Fibroblast of lung (primary cell): ENCODE measurements around the gene ZNF763. TPM values are rescaled to one million over a fixed set of nuclear protein-coding genes. Genes with fewer than 3 reads are reported as not detected.

ENCODE experiments used
- DNase-seq, 2 donors: peaks; one replicate each; pipeline versions ENCODE4 v3.0.0 to v3.0.0-alpha.2; 2010; ENCODE audit warnings: low read depth in 2 of 2
- H2AFZ ChIP-seq: 2 replicates; pipeline ENCODE4 v1.5.1; 2012; ENCODE audit warnings: low read length, control low read depth, inconsistent platforms
- H3K27ac ChIP-seq: 2 replicates; pipeline ENCODE4 v1.5.1; 2011; ENCODE audit warnings: low read length, control low read depth; ENCODE audit not compliant: insufficient read depth
- H3K27me3 ChIP-seq: 2 replicates; pipeline ENCODE4 v1.5.1; 2011; ENCODE audit warnings: mild to moderate bottlenecking, low read length; ENCODE audit not compliant: control insufficient read depth, insufficient read depth
- H3K36me3 ChIP-seq: 2 replicates; pipeline ENCODE4 v1.5.1; 2011; ENCODE audit warnings: low read length; ENCODE audit not compliant: control insufficient read depth, insufficient read depth
- H3K4me1 ChIP-seq: 2 replicates; pipeline ENCODE4 v1.5.1; 2011; ENCODE audit warnings: low read length; ENCODE audit not compliant: control insufficient read depth, insufficient read depth; ENCODE audit errors: extremely low read depth
- H3K4me2 ChIP-seq: 2 replicates; pipeline ENCODE4 v1.5.1; 2011; ENCODE audit warnings: low read length, control low read depth; ENCODE audit not compliant: insufficient read depth; ENCODE audit errors: extremely low read depth
- H3K4me3 ChIP-seq, 4 experiments: fragments of 200-600 bp in 1 of 4; sonication (generic) in 1 of 4; replicated peaks in 1 of 4; 2 replicates each; pipeline ENCODE4 v1.5.1; 2011 to 2016; ENCODE audit warnings: low read length in 4 of 4, low read depth in 3 of 4, mild to moderate bottlenecking in 3 of 4, control low read depth in 2 of 4, inconsistent platforms in 1 of 4, mixed read lengths in 1 of 4; ENCODE audit not compliant: insufficient read depth in 1 of 4; ENCODE audit errors: control extremely low read depth in 1 of 4
- H3K79me2 ChIP-seq: 2 replicates; pipeline ENCODE4 v1.5.1; 2012; ENCODE audit warnings: mild to moderate bottlenecking, low read length, inconsistent platforms; ENCODE audit not compliant: control insufficient read depth, insufficient read depth
- H3K9ac ChIP-seq: 2 replicates; pipeline ENCODE4 v1.5.1; 2011; ENCODE audit warnings: mild to moderate bottlenecking, low read length, control low read depth; ENCODE audit not compliant: insufficient read depth
- H3K9me3 ChIP-seq: 2 replicates; pipeline ENCODE4 v1.5.1; 2012; ENCODE audit warnings: low read depth, low read length; ENCODE audit not compliant: control insufficient read depth, insufficient read depth
- H4K20me1 ChIP-seq: 2 replicates; pipeline ENCODE4 v1.5.1; 2011; ENCODE audit warnings: low read length; ENCODE audit not compliant: control insufficient read depth, insufficient read depth; ENCODE audit errors: extremely low read depth
- CTCF ChIP-seq, 2 donors: IDR thresholded peaks in 1 of 2; conservative IDR thresholded peaks in 1 of 2; 1 replicate in 1 of 2; 2 replicates in 1 of 2; pipeline ENCODE4 v1.5.1; 2011 to 2012; ENCODE audit warnings: low read length in 2 of 2, control low read depth in 1 of 2, inconsistent platforms in 1 of 2, low read depth in 1 of 2, mild to moderate bottlenecking in 1 of 2
- EZH2 ChIP-seq: IDR thresholded peaks from 2 replicates; pipeline ENCODE4 v1.5.1; 2012; ENCODE audit warnings: low read length, control low read depth, mild to moderate bottlenecking; ENCODE audit errors: missing control alignments
- polyA plus RNA-seq, 2 donors: library from polyadenylated mRNA; depleted of rRNA in 1 of 2; stranded (reverse) in 1 of 2; unstranded in 1 of 2; fragments of >200 nt; gene quantifications; 2 replicates each; pipeline ENCODE4 v1.2.1, GENCODE V29; 2011 to 2012; ENCODE audit warnings: missing spikeins in 1 of 2
- total RNA-seq: library from RNA; depleted of rRNA; stranded (reverse); fragments of >200 nt; gene quantifications from 2 replicates; pipeline ENCODE4 v1.2.1, GENCODE V29; 2014

The ZNF763 gene
- total and polyA plus RNA-seq, 2 donors (not counting 1 experiment from before 2014, with no cell fraction given): 0.94 to 2.5 TPM

GRCh38 chr19:11970174-11970573 is 5.3 kb downstream of the ZNF763 start:
- Histone ChIP-seq H3K27ac (no peak overlapping the region), H3K27me3 (no peaks in the 10 kb centered on the region), H3K4me3 (no peak overlapping the region), H3K9me3 (no peaks in the 10 kb centered on the region), H3K4me2 (no peak overlapping the region), H3K4me1 (no peaks in the 10 kb centered on the region), H4K20me1 (no peaks in the 10 kb centered on the region), H3K79me2 (no peaks in the 10 kb centered on the region), H3K9ac (no peak overlapping the region), H3K36me3 (no peaks in the 10 kb centered on the region), H2AFZ (no peak overlapping the region)
- TF ChIP-seq EZH2 (no peak), CTCF (conservative IDR thresholded peaks at IDR 0.05 in 1 of 2, IDR thresholded peaks at IDR 0.05 in 1 of 2; ENCODE audit: low read depth in 1 of 2, low read length in 2 of 2) (no peak)
- no peak for DNase-seq

- Histone ChIP-seq H3K27ac (no peak overlapping the region), H3K27me3 (no peaks in the 10 kb centered on the region), H3K79me2 (no peaks in the 10 kb centered on the region), H3K9me3 (no peaks in the 10 kb centered on the region), H3K4me3 (no peak overlapping the region), H2AFZ (no peak overlapping the region), H3K4me1 (no peaks in the 10 kb centered on the region), H3K9ac (no peak overlapping the region), H3K4me2 (no peak overlapping the region), H3K36me3 (no peaks in the 10 kb centered on the region), H4K20me1 (no peaks in the 10 kb centered on the region)
- TF ChIP-seq CTCF (conservative IDR thresholded peaks at IDR 0.05 in 1 of 2, IDR thresholded peaks at IDR 0.05 in 1 of 2; ENCODE audit: low read depth in 1 of 2, low read length in 2 of 2) (no peak), EZH2 (no peak)
- no peak for DNase-seq
These were observed 6.2 kb downstream of the ZNF763 start for GRCh38 chr19:11971041-11971440.

DNA sequence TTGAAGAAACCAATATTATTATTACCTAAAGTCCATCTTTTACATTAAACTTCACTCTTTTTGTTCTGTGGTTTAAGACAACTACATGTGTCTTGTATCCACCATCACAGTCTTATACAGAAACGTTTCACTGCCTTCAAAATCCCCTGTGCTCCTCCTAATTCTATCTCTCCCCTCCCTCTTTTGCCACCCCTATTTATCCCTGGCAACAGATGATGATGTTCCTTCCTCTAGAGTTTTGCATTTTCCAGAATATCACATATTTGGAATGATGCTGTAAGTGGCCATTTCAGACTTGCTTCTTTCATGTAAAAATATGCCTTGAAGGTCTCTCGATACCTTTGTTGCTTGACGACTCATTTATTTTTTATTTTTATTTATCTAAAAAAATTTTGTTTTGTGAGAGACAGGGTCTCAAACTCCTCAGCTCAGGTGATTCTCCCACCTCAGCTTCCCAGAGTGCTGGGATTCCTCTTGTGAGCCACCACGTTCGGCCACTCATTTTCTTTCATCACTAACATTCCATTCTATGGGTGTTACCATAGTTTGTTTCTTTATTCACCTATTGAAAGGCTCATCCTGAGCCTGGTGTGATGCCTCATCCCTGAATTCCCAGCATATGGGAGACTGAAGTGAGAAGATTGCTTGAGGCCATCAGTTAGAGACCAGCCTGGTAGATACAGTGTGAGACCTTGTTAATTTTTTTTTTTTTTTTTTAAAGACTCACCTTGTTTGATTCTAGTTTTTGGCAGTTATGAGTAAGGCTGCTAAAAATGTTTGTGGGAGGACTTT is 8.4 kb downstream of the ZNF763 start:
- no peak overlapping the region for H3K4me2 ChIP-seq
- no peak for DNase-seq
- H3K4me1 ChIP-seq: no peaks in the 10 kb centered on the region
- H3K27me3 ChIP-seq: no peaks in the 10 kb centered on the region
- no peaks in the 10 kb centered on the region for H3K36me3 ChIP-seq
- H3K9ac ChIP-seq: no peak overlapping the region
- TF ChIP-seq CTCF (conservative IDR thresholded peaks at IDR 0.05 in 1 of 2, IDR thresholded peaks at IDR 0.05 in 1 of 2; ENCODE audit: low read depth in 1 of 2, low read length in 2 of 2) (no peak), EZH2 (no peak)
- no peaks in the 10 kb centered on the region for H3K9me3 ChIP-seq
- no peaks in the 10 kb centered on the region for H4K20me1 ChIP-seq
- H3K4me3 ChIP-seq: no peak overlapping the region
- H3K79me2 ChIP-seq: no peaks in the 10 kb centered on the region
- no peak overlapping the region for H3K27ac ChIP-seq
- H2AFZ ChIP-seq: no peak overlapping the region
